Type B pancreatic cell (in vitro differentiated cells): ENCODE results near the gene SMCO4. TPM values are rescaled to one million over a fixed set of nuclear protein-coding genes. Genes with fewer than 3 reads are reported as not detected.

Source experiments
- DNase-seq: peaks from one replicate; pipeline ENCODE4 v3.0.0; 2021; ENCODE audit warnings: mixed read lengths; ENCODE audit not compliant: unreplicated experiment; ENCODE audit errors: extremely low spot score
- H3K27ac Mint-ChIP-seq: 2 replicates; pipeline ENCODE4 v1.8.0; 2021; ENCODE audit warnings: mild to moderate bottlenecking, mixed read lengths
- H3K27me3 Mint-ChIP-seq: 2 replicates; pipeline ENCODE4 v1.8.0; 2021; ENCODE audit warnings: mixed read lengths
- H3K36me3 Mint-ChIP-seq: 2 replicates; pipeline ENCODE4 v1.8.0; 2021; ENCODE audit warnings: mixed read lengths
- H3K4me1 Mint-ChIP-seq: one replicate; pipeline ENCODE4 v1.8.0; 2021; ENCODE audit warnings: mixed read lengths; ENCODE audit not compliant: unreplicated experiment
- H3K4me3 Mint-ChIP-seq: 2 replicates; pipeline ENCODE4 v1.8.0; 2021; ENCODE audit warnings: mild to moderate bottlenecking, mixed read lengths
- H3K9me3 Mint-ChIP-seq: 2 replicates; pipeline ENCODE4 v1.8.0; 2021; ENCODE audit warnings: mixed read lengths
- CTCF ChIP-seq: fragments of 200-600 bp; sonication (generic); conservative IDR thresholded peaks from 2 replicates; pipeline ENCODE4 v1.5.0; 2021; ENCODE audit warnings: antibody characterized with exemption, mild to moderate bottlenecking
- total RNA-seq: library from RNA; stranded (reverse); gene quantifications from 2 replicates; pipeline ENCODE4 v1.2.1, GENCODE V29; 2021; ENCODE audit warnings: low replicate concordance

The SMCO4 gene
- total RNA-seq, 1 donor from 2014 or later: 18.2 TPM

GRCh38 chr11:93532806-93533205, 10.4 kb downstream of the SMCO4 start:
- H3K27me3 Mint-ChIP-seq: no peaks in the 10 kb centered on the region
- no peak overlapping the region for H3K27ac Mint-ChIP-seq
- peaks cover 24% of the 10 kb centered on the region for H3K4me1 Mint-ChIP-seq
- no peak for DNase-seq
- no peak for TF ChIP-seq CTCF
- no peak overlapping the region for H3K4me3 Mint-ChIP-seq
- no peaks in the 10 kb centered on the region for H3K9me3 Mint-ChIP-seq
- no peaks in the 10 kb centered on the region for H3K36me3 Mint-ChIP-seq

- Mint-ChIP-seq H3K9me3 (no peaks in the 10 kb centered on the region), H3K27ac (no peak overlapping the region), H3K27me3 (no peaks in the 10 kb centered on the region), H3K4me1 (peaks cover 24% of the 10 kb centered on the region), H3K36me3 (no peaks in the 10 kb centered on the region), H3K4me3 (no peak overlapping the region)
- no peak for DNase-seq
- no peak for TF ChIP-seq CTCF
These were observed 10.9 kb downstream of the SMCO4 start for GRCh38 chr11:93532281-93532789.

- no peak for DNase-seq
- no peaks in the 10 kb centered on the region for H3K9me3 Mint-ChIP-seq
- peak overlapping the region; percentile 82 for H3K27ac Mint-ChIP-seq
These were observed 12.7 kb downstream of the SMCO4 start for GRCh38 chr11:93530468-93530826.

DNA sequence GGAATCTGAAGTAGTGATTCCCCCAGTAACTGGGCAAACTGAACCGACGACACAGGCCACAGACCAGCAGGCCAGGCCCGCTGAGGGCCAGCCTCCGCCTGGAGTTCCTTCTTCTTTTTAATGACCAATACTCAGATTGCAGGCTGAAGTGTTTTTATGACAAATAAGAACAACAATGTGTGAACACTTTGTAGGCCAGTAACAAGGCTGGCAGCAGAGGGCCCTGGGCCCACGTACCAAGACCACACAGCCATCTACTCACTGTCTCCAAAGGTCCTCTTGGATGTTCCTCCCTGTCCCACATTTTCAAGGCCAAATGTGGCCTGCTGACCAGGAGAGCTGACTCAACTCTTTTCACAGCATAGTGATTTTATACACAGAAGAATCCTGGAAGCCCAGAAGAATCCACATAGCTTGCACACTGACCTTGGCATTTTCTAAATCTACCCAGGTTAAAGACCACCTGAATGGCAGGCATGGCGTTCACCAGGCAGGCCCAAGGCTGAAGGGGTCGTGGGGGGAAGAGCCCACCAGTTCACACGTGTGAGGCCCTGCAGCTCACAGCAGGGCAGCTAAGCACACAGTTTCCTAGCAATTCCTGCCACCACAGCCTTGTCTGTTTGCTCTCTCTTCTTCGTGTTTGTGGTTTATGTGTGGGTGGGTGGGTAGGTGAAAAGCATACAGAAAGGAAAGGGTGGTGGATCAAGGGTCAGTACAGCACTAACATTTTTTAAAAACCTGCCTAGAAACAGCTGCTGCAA, 13.3 kb downstream of the SMCO4 start:
- TF ChIP-seq CTCF: no peak
- Mint-ChIP-seq H3K9me3 (no peaks in the 10 kb centered on the region), H3K27me3 (no peaks in the 10 kb centered on the region), H3K4me1 (peaks cover 41% of the 10 kb centered on the region), H3K27ac (peak overlapping the region; percentile 82), H3K4me3 (peak overlapping the region; percentile 34), H3K36me3 (no peaks in the 10 kb centered on the region)
- no peak for DNase-seq

More at GRCh38 chr11:93530468-93530826, 12.7 kb downstream of the SMCO4 start:
- no peak for TF ChIP-seq CTCF
- H3K4me3 Mint-ChIP-seq: peak overlapping the region; percentile 34
- H3K4me1 Mint-ChIP-seq: peaks cover 39% of the 10 kb centered on the region
- no peaks in the 10 kb centered on the region for H3K27me3 Mint-ChIP-seq
- H3K36me3 Mint-ChIP-seq: no peaks in the 10 kb centered on the region

DNA sequence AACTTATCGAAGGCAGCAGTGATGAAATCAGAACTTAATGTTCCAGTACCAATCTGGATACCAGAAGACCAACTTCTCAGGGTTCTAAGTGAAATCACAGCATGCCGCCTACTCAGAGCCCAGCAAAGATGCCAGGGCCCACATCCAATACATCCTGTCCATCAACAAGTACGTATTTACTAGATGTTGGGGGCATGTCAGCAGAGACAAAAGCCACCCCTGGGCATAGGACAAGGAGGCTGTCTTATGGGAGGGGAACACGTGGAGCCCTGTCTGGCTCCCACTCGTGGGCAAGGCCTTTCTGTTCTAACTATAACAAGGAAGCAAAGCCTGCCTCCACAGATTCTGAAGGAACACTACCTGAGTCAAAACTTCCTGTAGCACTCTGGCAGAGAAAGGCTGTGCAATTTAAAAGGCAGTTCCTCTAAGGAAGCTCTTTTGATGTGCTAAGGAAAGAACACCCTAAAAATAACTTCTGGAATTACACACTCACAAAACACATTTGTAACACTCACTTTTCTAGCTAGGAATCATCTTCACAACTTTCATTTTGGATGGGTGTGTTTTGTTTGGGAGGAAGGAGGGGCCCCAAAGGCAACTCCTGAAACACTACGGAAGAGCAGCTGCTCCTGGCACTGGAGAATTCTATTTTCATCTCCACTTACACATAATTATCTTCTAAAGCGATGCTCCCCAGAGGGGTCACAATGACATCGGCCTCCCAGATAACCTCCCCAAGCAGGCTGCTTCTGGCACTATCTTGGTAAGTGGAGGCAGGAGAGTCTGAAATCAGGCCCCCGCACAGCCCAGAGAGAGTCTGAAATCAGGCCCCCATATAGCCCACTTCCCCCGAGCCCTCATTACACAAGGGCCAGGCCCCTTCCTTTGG, 14.2 kb downstream of the SMCO4 start:
- no peak for TF ChIP-seq CTCF
- peak overlapping the region; percentile 82 for H3K27ac Mint-ChIP-seq
- H3K36me3 Mint-ChIP-seq: no peaks in the 10 kb centered on the region
- H3K27me3 Mint-ChIP-seq: no peaks in the 10 kb centered on the region
- peaks cover 49% of the 10 kb centered on the region for H3K4me1 Mint-ChIP-seq
- no peaks in the 10 kb centered on the region for H3K9me3 Mint-ChIP-seq
- DNase-seq: no peak
- no peak overlapping the region for H3K4me3 Mint-ChIP-seq
